Measurements from ENCODE around the gene ANO10. TPM values are rescaled to one million over a fixed set of nuclear protein-coding genes. Genes with fewer than 3 reads are reported as not detected.

ANO10 gene
- total RNA-seq, 1 experiment from 2014 or later: 32.6 TPM

- Histone ChIP-seq H3K9me3 (ENCODE audit: insufficient read depth, low read depth) (no peaks in the 10 kb centered on the region), H3K36me3 (ENCODE audit: low read depth) (no peaks in the 10 kb centered on the region), H3K27ac (no peak overlapping the region), H3K4me2 (no peak overlapping the region), H3K4me1 (replicated peaks; ENCODE audit: insufficient read depth) (no peaks in the 10 kb centered on the region), H3F3A (ENCODE audit: insufficient read depth, low read depth) (no peaks in the 10 kb centered on the region), H3K4me3 (no peak overlapping the region), H4K20me1 (ENCODE audit: insufficient read depth) (no peaks in the 10 kb centered on the region), H3K9me2 (ENCODE audit: insufficient read depth) (no peaks in the 10 kb centered on the region), H3K27me3 (ENCODE audit: insufficient read depth, low read depth) (no peaks in the 10 kb centered on the region), H3K79me2 (ENCODE audit: low read depth) (no peaks in the 10 kb centered on the region), H2AFZ (no peak overlapping the region)
- DNase-seq: no peak
- no peak for TF ChIP-seq EZH2 (IDR thresholded peaks at IDR 0.05; ENCODE audit: low read depth)
- TF ChIP-seq, protein P1, sequence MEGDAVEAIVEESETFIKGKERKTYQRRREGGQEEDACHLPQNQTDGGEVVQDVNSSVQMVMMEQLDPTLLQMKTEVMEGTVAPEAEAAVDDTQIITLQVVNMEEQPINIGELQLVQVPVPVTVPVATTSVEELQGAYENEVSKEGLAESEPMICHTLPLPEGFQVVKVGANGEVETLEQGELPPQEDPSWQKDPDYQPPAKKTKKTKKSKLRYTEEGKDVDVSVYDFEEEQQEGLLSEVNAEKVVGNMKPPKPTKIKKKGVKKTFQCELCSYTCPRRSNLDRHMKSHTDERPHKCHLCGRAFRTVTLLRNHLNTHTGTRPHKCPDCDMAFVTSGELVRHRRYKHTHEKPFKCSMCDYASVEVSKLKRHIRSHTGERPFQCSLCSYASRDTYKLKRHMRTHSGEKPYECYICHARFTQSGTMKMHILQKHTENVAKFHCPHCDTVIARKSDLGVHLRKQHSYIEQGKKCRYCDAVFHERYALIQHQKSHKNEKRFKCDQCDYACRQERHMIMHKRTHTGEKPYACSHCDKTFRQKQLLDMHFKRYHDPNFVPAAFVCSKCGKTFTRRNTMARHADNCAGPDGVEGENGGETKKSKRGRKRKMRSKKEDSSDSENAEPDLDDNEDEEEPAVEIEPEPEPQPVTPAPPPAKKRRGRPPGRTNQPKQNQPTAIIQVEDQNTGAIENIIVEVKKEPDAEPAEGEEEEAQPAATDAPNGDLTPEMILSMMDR (conservative IDR thresholded peaks at IDR 0.05): no peak
- intact Hi-C loops (cut with micrococcal nuclease; ENCODE audit: unreplicated experiment): no loop called here
- POLR2A ChIA-PET (ENCODE audit: unreplicated experiment): no interaction called here
- CTCF ChIA-PET: no interaction called here
- BruUV-seq (replicated peaks): no TSS peak
Measured at GRCh38 chr3:43448098-43448497, 173.7 kb downstream of the ANO10 start.

DNA sequence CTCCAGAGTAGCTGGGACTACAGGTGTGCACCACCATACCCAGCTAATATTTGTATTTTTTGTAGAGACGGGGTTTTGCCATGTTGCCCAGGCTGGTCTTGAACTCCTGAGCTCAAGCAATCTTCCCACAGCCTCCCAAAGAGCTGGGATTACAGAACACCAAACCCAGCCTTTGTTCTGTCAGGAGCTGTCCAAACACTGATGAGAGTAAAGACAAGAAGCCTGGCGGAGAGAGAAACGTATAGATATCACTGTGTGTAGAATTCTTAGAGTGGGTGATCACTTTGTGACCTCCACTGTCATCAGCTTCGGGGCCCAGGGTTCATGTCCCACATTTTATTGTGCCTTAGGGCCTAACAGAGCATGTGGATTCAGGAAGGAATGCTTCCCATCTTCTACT is 176.0 kb downstream of the ANO10 start:
- DNase-seq: no peak
- Histone ChIP-seq H4K20me1 (ENCODE audit: insufficient read depth) (no peaks in the 10 kb centered on the region), H3K9me3 (ENCODE audit: insufficient read depth, low read depth) (no peaks in the 10 kb centered on the region), H3K27ac (no peak overlapping the region), H3K36me3 (ENCODE audit: low read depth) (no peaks in the 10 kb centered on the region), H3K9me2 (ENCODE audit: insufficient read depth) (no peaks in the 10 kb centered on the region), H3F3A (ENCODE audit: insufficient read depth, low read depth) (no peaks in the 10 kb centered on the region), H3K27me3 (ENCODE audit: insufficient read depth, low read depth) (no peaks in the 10 kb centered on the region), H3K79me2 (ENCODE audit: low read depth) (no peaks in the 10 kb centered on the region), H3K4me1 (replicated peaks; ENCODE audit: insufficient read depth) (no peaks in the 10 kb centered on the region), H2AFZ (no peak overlapping the region), H3K4me3 (no peak overlapping the region), H3K4me2 (no peak overlapping the region)
- no TSS peak for BruUV-seq (replicated peaks)
- intact Hi-C loops (cut with micrococcal nuclease; ENCODE audit: unreplicated experiment): no loop called here
- CTCF ChIA-PET: no interaction called here
- POLR2A ChIA-PET (ENCODE audit: unreplicated experiment): interaction anchor here (0.6 kb wide), 1 partner anchor 438 kb away, joined by 3 read pairs; no protein-coding TSS in a partner anchor
- TF ChIP-seq, protein P1 (conservative IDR thresholded peaks at IDR 0.05): no peak
- no peak for TF ChIP-seq EZH2 (IDR thresholded peaks at IDR 0.05; ENCODE audit: low read depth)

DNA sequence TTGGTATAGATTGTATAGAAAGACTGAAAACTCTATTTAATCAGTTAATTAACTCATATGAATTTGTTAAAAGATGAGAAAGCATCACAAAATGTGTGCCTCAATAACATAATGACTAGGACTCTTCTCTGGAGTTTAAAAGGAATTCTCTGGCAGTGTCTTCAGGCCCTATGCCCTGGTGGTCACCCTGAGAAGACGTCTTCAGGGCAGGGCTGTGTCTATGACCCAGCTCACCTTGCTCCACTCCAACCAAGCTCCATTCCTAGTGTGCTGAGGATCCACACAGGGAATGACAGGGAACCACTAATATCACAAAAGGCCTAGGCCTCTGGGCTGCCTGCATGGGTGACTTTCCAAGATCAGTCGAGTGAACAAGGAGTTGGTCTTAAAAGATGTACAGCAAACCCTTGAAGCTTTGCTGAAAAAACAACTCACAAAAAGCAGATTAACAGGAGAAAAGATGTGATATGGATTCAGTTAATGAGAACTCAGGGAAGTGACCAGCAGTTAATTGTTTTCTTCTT is 178.9 kb downstream of the ANO10 start:
- TF ChIP-seq EZH2 (IDR thresholded peaks at IDR 0.05; ENCODE audit: low read depth): no peak
- TF ChIP-seq, protein P1 (conservative IDR thresholded peaks at IDR 0.05): no peak
- H3K27ac ChIP-seq: no peak overlapping the region
- H3K4me1 ChIP-seq (replicated peaks; ENCODE audit: insufficient read depth): no peaks in the 10 kb centered on the region
- H3K4me3 ChIP-seq: no peak overlapping the region
- no peaks in the 10 kb centered on the region for H3K27me3 ChIP-seq (ENCODE audit: insufficient read depth, low read depth)
- no peaks in the 10 kb centered on the region for H3K9me2 ChIP-seq (ENCODE audit: insufficient read depth)
- no peak for DNase-seq
- H3F3A ChIP-seq (ENCODE audit: insufficient read depth, low read depth): no peaks in the 10 kb centered on the region
- H2AFZ ChIP-seq: no peak overlapping the region
- ChIA-PET CTCF (no interaction called here), POLR2A (ENCODE audit: unreplicated experiment) (no interaction called here)
- no TSS peak for BruUV-seq (replicated peaks)
- H3K4me2 ChIP-seq: no peak overlapping the region
- no peaks in the 10 kb centered on the region for H3K9me3 ChIP-seq (ENCODE audit: insufficient read depth, low read depth)
- no peaks in the 10 kb centered on the region for H3K79me2 ChIP-seq (ENCODE audit: low read depth)
- no peaks in the 10 kb centered on the region for H4K20me1 ChIP-seq (ENCODE audit: insufficient read depth)
- intact Hi-C loops (cut with micrococcal nuclease; ENCODE audit: unreplicated experiment): no loop called here
- H3K36me3 ChIP-seq (ENCODE audit: low read depth): no peaks in the 10 kb centered on the region

All from PC-9 (cell line).